Measurements from ENCODE around the gene SNW1. TPM values are rescaled to one million over a fixed set of nuclear protein-coding genes. Genes with fewer than 3 reads are reported as not detected.
A peak's percentile ranks its signal among the peaks of the same experiment; 100 is the strongest.

Gene SNW1
- total RNA-seq, 3 donors from 2014 or later (not counting 1 experiment from before 2014, with no cell fraction given), result 89.7 to 106 (median 103) TPM

GRCh38 chr14:77710364-77710763 lies 50.6 kb downstream of the SNW1 start:
- ATAC-seq, result no peak
- peaks cover 9% of the 10 kb centered on the region for H3K36me3 Mint-ChIP-seq
- no peak for TF ChIP-seq CTCF (IDR thresholded peaks at IDR 0.05)
- H3K36me3 ChIP-seq (ENCODE audit: control insufficient read depth, insufficient read depth, low read length), result peaks cover 29% of the 10 kb centered on the region
- WGBS (ENCODE audit: insufficient coverage), result 100% methylated on average over 2 of the region's 2 CpGs
- intact Hi-C loops (cut with micrococcal nuclease), result no loop called here
- no peaks in the 10 kb centered on the region for H3K27me3 Mint-ChIP-seq (ENCODE audit: low read depth in 2 of 2)
- H3K4me1 Mint-ChIP-seq, result peaks cover 32 to 43% of the 10 kb centered on the region in 2 donors
- no peaks in the 10 kb centered on the region for H3K9me3 ChIP-seq (ENCODE audit: control insufficient read depth, insufficient read depth, low read length)
- no peak overlapping the region for H3K27ac Mint-ChIP-seq
- H3K9me3 Mint-ChIP-seq, result no peaks in the 10 kb centered on the region
- no peaks in the 10 kb centered on the region for H3K27me3 ChIP-seq (ENCODE audit: control insufficient read depth, insufficient read depth, low read length)
- H3K27ac ChIP-seq (ENCODE audit: low read length), result no peak overlapping the region
- H3K4me3 ChIP-seq (ENCODE audit: low read length), result no peak overlapping the region
- DNase-seq, result no peak
- peaks cover 13% of the 10 kb centered on the region for H3K4me1 ChIP-seq (ENCODE audit: control insufficient read depth, insufficient read depth, low read length)
- no peak overlapping the region for H3K4me3 Mint-ChIP-seq

- Mint-ChIP-seq H3K4me1 (peaks cover 32 to 37% of the 10 kb centered on the region in 2 donors), H3K9me3 (no peaks in the 10 kb centered on the region), H3K27ac (no peak overlapping the region), H3K36me3 (no peaks in the 10 kb centered on the region), H3K27me3 (ENCODE audit: low read depth in 2 of 2) (no peaks in the 10 kb centered on the region), H3K4me3 (peak overlapping the region; percentile 97)
- ATAC-seq (no peak), DNase-seq (no peak)
- intact Hi-C loops (cut with micrococcal nuclease), result loop anchor here (2.0 to 5.0 kb wide), 2 partner anchors 92 to 389 kb away; partner anchors contain the start of genes GSTZ1, POMT2 and SPTLC2
- TF ChIP-seq CTCF (IDR thresholded peaks at IDR 0.05), result no peak
- Histone ChIP-seq H3K36me3 (ENCODE audit: control insufficient read depth, insufficient read depth, low read length) (peaks cover 29% of the 10 kb centered on the region), H3K4me1 (ENCODE audit: control insufficient read depth, insufficient read depth, low read length) (peaks cover 13% of the 10 kb centered on the region), H3K27me3 (ENCODE audit: control insufficient read depth, insufficient read depth, low read length) (no peaks in the 10 kb centered on the region), H3K27ac (ENCODE audit: low read length) (no peak overlapping the region), H3K9me3 (ENCODE audit: control insufficient read depth, insufficient read depth, low read length) (no peaks in the 10 kb centered on the region), H3K4me3 (ENCODE audit: low read length) (no peak overlapping the region)
- WGBS (ENCODE audit: insufficient coverage), result 87% methylated on average over 3 of the region's 3 CpGs
Observed at GRCh38 chr14:77709412-77709811, 51.5 kb downstream of the SNW1 start.

- WGBS (ENCODE audit: insufficient coverage), result 20% methylated on average over 5 of the region's 7 CpGs
- H3K9me3 Mint-ChIP-seq, result no peaks in the 10 kb centered on the region
- H3K27me3 ChIP-seq (ENCODE audit: control insufficient read depth, insufficient read depth, low read length), result no peaks in the 10 kb centered on the region
- intact Hi-C loops (cut with micrococcal nuclease), result loop anchor here (1.0 to 5.0 kb wide), 5 partner anchors 53 to 388 kb away; partner anchors contain the start of genes ADCK1, GSTZ1, POMT2 and SNW1
- H3K36me3 ChIP-seq (ENCODE audit: control insufficient read depth, insufficient read depth, low read length), result peaks cover 32% of the 10 kb centered on the region
- no peak overlapping the region for H3K27ac ChIP-seq (ENCODE audit: low read length)
- no peak for TF ChIP-seq CTCF (IDR thresholded peaks at IDR 0.05)
- H3K36me3 Mint-ChIP-seq, result no peaks in the 10 kb centered on the region
- ATAC-seq, result no peak
- no peak for DNase-seq
- no peaks in the 10 kb centered on the region for H3K9me3 ChIP-seq (ENCODE audit: control insufficient read depth, insufficient read depth, low read length)
- peak overlapping the region; percentile 97 for H3K4me3 Mint-ChIP-seq
- H3K27ac Mint-ChIP-seq, result peak overlapping the region; percentile 89 to 91
- H3K4me1 Mint-ChIP-seq, result peaks cover 32 to 37% of the 10 kb centered on the region in 2 donors
- H3K4me3 ChIP-seq (ENCODE audit: low read length), result peak overlapping the region; percentile 88
- no peaks in the 10 kb centered on the region for H3K27me3 Mint-ChIP-seq (ENCODE audit: low read depth in 2 of 2)
- peaks cover 13% of the 10 kb centered on the region for H3K4me1 ChIP-seq (ENCODE audit: control insufficient read depth, insufficient read depth, low read length)
Observed at GRCh38 chr14:77708749-77709148, 52.2 kb downstream of the SNW1 start.
